ENCODE measurements around the gene PITPNM1. TPM values are rescaled to one million over a fixed set of nuclear protein-coding genes. Genes with fewer than 3 reads are reported as not detected.
"Not testable (repeated sequence)": the region's sequence is repeated elsewhere in the genome, so short reads cannot be mapped to it uniquely, and the experiment has no call there.

The PITPNM1 gene
- total RNA-seq, 1 experiment from 2014 or later = 10.8 TPM

DNA sequence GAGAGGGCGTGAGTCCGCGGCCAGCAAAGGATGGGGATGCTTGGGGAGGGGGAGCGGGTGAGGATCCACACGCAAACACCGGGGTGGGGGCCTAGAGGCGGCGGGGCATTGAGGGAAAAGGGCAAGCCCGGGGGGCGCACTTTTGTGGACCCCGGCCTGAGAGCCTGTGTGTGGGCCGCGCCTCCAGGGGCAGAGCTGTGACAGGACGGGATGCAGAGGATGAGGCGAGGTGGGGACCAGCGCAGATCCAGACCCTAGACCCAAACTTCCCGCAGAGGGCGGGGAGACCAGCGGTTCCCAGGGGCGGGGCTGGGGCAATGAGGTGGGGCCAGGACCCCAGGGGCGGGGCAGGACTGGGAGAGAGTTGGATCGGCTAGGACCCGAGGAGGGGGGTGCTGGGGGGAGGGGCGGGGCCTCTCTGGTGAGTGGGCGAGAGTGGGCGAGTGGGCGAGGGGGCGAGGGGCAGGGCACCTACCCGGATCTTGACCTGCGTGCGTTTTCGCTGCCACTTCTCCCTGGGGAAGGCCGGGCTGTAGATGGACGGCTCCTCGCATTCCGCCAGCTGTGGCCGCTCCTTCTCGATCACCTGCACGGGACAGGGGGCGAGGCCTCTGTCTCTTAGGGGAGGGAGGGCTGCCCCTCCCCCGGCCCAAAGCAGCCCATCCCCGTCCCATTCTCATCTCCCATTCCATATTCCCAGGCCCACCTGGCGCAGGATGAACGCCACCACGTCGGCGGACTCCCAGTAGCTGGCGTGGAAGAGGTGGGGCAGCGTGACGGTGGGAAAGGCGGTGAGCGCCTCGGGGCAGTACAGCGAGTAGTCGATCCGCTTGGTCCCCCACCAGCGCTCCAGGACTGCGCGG is 10.6 kb downstream of the PITPNM1 start:
- in situ Hi-C loops (cut with HindIII; ENCODE audit: low pct_unique_long_range_greater_than_20kb, low sequenced_read_pairs) = no loop called here
- no peak for DNase-seq (ENCODE audit: low read depth, low spot score)

DNA sequence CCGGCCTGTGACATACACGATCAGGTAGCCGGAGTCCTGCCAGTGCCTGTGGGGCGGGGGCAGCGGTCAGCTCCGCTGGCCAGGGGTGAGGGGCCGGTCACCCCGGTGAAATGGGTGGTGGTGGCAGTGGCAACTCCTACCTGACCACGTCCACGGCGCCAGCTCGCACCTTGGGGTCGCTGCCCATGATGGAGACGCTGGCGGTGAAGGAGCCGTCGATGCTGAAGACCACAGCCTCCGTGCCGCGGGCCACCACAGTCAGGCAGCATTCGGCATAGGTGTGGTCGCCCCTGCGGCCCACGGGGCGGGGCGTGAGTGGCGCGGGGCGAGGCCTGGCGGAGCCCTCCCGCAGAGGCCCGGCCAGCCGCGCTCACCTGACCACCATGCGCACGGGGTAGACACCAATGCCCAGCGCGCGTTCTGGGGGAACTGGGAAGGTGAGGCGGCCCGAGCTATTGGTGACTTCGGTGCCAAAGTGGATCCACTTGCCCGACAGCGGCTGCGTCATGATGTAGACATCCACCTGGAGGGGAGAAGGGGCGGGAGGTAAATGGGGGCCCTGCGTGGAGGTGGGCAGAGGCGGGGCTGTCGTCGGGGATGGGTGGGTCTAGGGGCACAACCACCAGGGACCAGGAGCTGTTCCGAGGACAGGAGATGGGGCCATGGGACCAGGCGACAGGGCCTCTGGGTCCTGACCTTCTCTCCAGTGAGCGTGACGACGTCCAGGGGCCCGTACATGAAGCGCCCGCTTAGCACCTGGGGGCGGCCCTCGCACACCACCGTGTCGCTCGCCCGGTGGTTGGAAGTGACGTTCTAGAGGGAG is 11.4 kb downstream of the PITPNM1 start:
- DNase-seq (ENCODE audit: low read depth, low spot score) = no peak
- in situ Hi-C loops (cut with HindIII; ENCODE audit: low pct_unique_long_range_greater_than_20kb, low sequenced_read_pairs) = no loop called here

- no peak for DNase-seq (ENCODE audit: low read depth, low spot score)
- in situ Hi-C loops (cut with HindIII; ENCODE audit: low pct_unique_long_range_greater_than_20kb, low sequenced_read_pairs) = no loop called here
Observed at GRCh38 chr11:67492801-67493547, 12.2 kb downstream of the PITPNM1 start.

GRCh38 chr11:67492069-67492727 is 13.0 kb downstream of the PITPNM1 start:
- in situ Hi-C loops (cut with HindIII; ENCODE audit: low pct_unique_long_range_greater_than_20kb, low sequenced_read_pairs) = no loop called here
- no peak for DNase-seq (ENCODE audit: low read depth, low spot score)

- in situ Hi-C loops (cut with HindIII; ENCODE audit: low pct_unique_long_range_greater_than_20kb, low sequenced_read_pairs) = no loop called here
- DNase-seq (ENCODE audit: low read depth, low spot score) = no peak
Observed at GRCh38 chr11:67491276-67492068, 13.7 kb downstream of the PITPNM1 start.

- in situ Hi-C loops (cut with HindIII; ENCODE audit: low pct_unique_long_range_greater_than_20kb, low sequenced_read_pairs) = no loop called here
- DNase-seq (ENCODE audit: low read depth, low spot score) = no peak
Observed at GRCh38 chr11:67490727-67491065, 14.5 kb downstream of the PITPNM1 start.

- DNase-seq (ENCODE audit: low read depth, low spot score) = no peak
- in situ Hi-C loops (cut with HindIII; ENCODE audit: low pct_unique_long_range_greater_than_20kb, low sequenced_read_pairs) = no loop called here
Observed at GRCh38 chr11:67489885-67490726, 15.1 kb downstream of the PITPNM1 start.

DNA sequence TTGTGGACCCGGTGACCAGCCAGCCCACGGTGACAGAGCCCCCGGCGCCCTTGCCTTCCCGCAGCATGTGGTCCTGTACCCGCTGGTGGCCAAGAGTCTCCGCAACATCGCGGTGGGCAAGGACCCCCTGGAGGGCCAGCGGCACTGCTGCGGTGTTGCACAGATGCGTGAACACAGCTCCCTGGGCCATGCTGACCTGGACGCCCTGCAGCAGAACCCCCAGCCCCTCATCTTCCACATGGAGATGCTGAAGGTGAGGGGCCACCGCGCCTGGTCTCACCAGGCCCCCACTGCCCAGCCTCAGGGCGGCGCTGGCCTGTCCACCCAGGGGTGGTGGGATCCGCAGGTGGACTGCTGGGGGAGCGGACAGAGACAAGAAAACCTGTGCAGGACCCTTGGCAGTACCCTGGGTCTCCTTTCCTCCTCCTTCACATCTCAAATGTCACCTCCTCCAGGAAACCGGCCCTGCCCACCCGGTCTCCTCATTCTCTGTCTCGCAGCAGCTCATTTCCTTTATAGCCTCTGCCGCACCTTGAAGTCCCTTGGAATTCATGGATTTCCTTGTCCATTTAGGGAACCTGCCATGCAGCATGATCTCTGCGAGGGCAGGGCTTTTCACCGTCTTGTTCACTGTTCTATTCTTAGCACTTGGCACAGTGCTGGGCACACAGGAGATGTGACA is 15.8 kb downstream of the PITPNM1 start:
- DNase-seq (ENCODE audit: low read depth, low spot score) = no peak
- in situ Hi-C loops (cut with HindIII; ENCODE audit: low pct_unique_long_range_greater_than_20kb, low sequenced_read_pairs) = no loop called here

GRCh38 chr11:67486481-67487195 is 18.5 kb downstream of the PITPNM1 start:
- DNase-seq (ENCODE audit: low read depth, low spot score) = no peak
- in situ Hi-C loops (cut with HindIII; ENCODE audit: low pct_unique_long_range_greater_than_20kb, low sequenced_read_pairs) = no loop called here

DNA sequence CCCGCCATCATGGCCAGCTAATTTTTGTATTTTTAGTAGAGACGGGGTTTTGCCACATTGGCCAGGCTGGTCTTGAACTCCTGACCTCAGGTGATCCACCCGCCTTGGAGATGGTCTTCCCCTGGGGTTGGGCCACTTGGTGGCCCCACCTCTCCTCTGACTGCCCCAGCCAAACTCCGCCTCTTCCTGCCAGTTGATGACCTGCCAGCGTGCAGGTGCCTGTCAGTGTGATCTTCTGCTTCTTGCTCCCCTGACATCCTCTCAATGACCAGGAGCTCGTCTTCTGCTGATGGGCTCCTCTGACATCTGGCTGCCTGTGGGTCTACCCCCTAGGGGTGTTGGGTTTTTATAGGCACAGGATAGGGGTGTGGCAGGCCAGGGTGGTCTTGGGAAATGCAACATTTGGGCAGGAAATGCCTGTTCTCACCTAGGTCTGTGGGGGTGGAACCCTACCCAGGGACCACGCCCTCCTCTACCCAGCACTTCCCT is 19.2 kb downstream of the PITPNM1 start:
- DNase-seq (ENCODE audit: low read depth, low spot score); in situ Hi-C loops (cut with HindIII; ENCODE audit: low pct_unique_long_range_greater_than_20kb, low sequenced_read_pairs): not testable (repeated sequence)

GRCh38 chr11:67484847-67485311 is 20.3 kb downstream of the PITPNM1 start:
- DNase-seq (ENCODE audit: low read depth, low spot score) = no peak
- in situ Hi-C loops (cut with HindIII; ENCODE audit: low pct_unique_long_range_greater_than_20kb, low sequenced_read_pairs) = no loop called here

DNA sequence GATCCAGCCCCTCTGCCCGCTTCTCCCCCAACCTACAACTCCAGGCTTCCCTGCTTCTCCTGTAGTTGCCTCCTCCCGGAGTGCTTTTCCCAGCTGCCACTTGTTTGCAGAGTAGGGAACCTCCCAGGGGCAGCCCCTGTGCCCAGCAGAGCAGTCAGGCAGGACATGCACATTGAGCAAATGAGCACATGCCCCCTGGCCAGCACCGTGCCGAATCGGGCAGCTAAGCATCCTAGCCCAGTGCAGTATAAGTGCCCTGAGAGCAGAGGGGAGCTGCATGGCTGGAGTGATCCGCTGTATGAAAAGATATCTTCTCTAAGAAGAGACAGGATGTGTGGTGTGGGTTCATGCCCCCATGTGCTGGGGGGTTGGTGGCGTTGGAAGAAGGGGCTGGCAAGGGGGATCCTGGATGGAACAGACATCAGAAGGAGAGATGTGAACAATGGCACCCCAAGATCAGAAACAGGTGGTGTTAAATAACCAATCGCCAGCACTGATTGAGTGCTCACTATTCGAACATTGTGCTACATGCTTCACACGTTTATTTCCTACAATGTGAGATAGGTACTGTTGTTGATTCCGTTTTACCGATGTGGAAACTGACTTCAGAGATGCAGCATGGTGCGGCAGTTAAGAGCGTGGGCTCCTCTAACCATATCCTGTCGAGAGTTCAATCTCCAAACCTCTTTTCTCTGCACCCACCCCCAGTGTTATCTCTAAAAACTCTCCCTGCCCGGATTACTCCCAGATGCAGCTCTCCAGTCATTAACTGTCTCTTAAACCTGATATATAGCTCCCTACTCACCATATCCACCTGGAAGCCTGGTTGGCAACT is 21.1 kb downstream of the PITPNM1 start:
- in situ Hi-C loops (cut with HindIII; ENCODE audit: low pct_unique_long_range_greater_than_20kb, low sequenced_read_pairs) = no loop called here

GRCh38 chr11:67482827-67483798 is 22.1 kb downstream of the PITPNM1 start, which contains the start of gene AIP:
AIP (plus strand) TSS chr11:67483026; CDS start chr11:67483159, 133 bp downstream.
- in situ Hi-C loops (cut with HindIII; ENCODE audit: low pct_unique_long_range_greater_than_20kb, low sequenced_read_pairs) = no loop called here
- DNase-seq (ENCODE audit: low read depth, low spot score) = peak; percentile 97

More for the DNA sequence above, 21.1 kb downstream of the PITPNM1 start:
- no peak for DNase-seq (ENCODE audit: low read depth, low spot score)

All from SK-MEL-5 (cell line).